ENCODE measurements around the gene AP4E1.
"Not testable (repeated sequence)": the region's sequence is repeated elsewhere in the genome, so short reads cannot be mapped to it uniquely, and the experiment has no call there.

The AP4E1 gene

DNA sequence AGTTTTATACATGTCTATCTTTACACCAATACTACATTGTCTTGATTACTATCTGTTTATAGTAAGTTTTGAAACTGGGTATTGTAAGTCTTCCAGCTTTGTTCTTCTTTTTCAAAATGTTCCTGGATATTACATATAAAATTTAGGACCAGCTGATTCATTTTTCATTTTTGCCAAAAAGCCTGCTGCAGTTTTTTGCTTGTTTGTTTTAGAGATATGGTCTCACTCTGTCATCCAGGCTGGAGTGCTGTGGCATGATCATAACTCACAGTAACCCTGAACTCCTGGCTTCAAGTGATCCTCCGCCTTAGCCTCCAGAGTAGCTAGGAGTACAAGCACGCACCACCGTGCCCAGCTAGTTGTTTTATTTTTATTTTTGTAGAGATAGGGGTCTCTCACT is 20.4 kb upstream of the AP4E1 start:
- DNase-seq (ENCODE audit: low read depth in 1 of 2, low spot score in 1 of 2) = no peak

DNA sequence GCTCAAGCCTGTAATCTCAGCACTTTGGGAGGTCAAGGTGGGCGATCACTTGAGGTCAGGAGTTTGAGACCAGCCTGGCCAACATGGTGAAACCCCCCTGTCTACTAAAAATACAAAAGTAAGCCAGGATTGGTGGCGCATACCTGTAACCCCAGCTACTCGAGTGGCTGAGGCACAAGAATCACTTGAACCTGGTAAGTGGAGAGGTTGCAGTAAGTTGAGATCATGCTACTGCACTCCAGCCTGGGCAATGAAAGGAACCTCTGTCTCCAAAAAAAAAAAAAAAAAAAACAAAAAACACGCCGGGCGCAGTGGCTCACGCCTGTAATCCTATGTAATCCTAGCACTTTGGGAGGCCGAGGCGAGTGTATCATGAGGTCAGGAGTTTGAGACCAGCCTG is 18.9 kb upstream of the AP4E1 start:
- DNase-seq (ENCODE audit: low read depth in 1 of 2, low spot score in 1 of 2) = no peak

DNA sequence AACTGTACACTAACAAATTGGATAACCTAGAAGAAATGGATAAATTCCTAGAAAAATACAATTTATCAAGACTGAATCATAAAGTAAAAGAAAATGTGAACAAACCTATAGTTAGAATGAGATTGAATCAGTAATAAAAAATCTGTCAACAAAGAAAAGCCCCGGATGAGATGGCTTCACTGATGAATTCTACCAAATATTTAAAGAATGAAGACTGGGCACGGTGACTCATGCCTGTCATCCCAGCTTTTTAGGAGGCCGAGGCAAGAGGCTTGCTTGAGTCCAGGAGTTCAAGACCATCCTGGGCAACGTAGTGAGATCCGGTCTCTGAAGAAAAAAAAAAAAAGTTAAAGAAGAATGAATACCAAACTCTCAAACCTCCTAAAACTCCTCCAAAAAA is 17.7 kb upstream of the AP4E1 start:
- DNase-seq (ENCODE audit: low read depth in 1 of 2, low spot score in 1 of 2) = no peak

DNA sequence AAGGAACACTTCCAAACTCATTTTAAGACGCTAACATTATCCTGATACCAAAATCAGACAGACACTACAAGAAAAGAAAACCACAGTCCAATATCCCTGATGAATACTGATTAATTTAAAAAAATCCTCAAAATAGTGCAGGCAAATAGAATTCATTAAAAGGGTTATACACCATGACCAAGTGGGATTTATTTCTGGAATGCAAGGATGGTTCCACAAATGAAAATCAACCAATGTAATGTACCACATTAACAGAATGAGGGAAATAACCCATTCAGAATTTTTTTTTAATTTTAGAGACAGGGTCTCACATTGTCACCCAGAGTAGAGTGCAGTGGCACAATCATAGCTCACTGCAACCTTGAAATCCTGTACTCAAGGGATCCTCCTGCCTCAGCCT is 17.3 kb upstream of the AP4E1 start:
- no peak for DNase-seq (ENCODE audit: low read depth in 1 of 2, low spot score in 1 of 2)

DNA sequence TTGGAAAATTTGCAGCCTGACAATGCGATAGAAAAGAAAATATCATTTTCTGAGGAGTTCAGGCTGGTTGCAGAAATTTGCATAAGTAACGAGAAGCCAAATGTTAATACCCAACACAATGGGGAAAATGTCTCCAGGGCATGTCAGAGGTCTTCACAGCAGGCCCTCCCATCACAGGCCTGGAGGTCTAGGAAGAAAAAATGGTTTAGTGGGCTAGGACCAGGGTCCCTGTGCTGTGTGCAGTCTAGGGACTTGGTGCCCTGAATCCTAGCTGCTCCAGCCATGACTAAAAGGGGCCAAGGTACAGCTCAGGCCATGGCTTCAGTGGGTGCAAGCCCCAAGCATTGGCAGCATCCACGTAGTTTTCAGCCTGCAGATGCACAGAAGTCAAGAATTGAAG is 14.5 kb upstream of the AP4E1 start:
- no peak for DNase-seq (ENCODE audit: low read depth in 1 of 2, low spot score in 1 of 2)

DNA sequence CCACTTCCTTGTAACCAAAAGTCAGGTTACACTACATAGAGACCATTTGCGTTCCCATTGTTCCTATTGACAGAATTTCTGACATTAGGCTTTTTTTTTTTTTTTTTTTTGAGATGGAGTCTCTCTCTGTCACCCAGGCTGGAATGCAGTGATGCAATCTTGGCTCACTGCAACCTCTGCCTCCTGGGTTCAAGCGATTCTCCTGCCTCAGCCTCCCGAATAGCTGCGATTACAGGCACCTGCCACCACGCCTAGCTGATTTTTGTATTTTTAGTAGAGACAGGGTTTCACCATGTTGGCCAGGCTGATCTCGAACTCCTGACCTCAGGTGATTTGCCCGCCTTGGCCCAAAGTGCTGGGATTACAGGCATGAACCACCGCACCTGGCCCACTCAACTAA is 7.1 kb upstream of the AP4E1 start:
- DNase-seq (ENCODE audit: low read depth in 1 of 2, low spot score in 1 of 2) = not testable (repeated sequence)

DNA sequence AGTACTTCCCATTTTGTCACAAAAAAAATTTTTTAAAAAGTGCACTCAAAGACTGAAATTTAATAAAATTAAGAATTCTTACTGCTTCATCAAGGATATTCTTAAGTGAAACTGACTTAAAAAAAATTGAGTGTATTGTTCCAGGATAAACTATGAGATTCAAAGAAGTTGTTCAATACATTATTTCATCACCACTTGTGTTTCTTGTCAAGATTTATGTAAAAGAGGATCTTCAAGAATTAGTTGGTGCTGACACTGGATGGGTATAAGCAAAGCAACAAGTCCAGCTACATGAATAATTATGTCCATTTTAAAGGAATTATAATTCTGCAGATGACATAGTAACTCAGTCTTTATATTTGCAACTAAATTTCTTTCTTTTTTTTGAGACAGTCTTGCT is 4.3 kb upstream of the AP4E1 start:
- DNase-seq (ENCODE audit: low read depth in 1 of 2, low spot score in 1 of 2) = no peak

DNA sequence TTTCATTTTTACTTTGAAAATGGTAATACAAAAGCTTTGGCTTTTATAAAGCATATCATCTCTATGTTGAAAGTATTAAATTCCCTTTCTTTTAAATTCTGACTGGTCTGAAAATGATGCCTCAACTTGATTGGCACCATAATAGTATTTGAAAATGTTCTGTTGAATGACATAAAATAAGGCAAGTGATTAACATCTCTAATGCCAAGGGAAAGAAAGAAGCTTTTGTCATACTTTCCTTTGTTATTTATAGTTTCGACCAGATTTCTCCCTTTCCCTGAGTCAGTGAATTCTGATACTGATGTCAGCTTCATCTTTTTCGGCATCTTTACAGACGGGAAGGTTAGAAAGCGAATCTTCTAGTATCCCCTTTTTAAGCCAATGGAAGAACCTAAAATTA is 3.4 kb upstream of the AP4E1 start:
- DNase-seq (ENCODE audit: low read depth in 1 of 2, low spot score in 1 of 2) = no peak

DNA sequence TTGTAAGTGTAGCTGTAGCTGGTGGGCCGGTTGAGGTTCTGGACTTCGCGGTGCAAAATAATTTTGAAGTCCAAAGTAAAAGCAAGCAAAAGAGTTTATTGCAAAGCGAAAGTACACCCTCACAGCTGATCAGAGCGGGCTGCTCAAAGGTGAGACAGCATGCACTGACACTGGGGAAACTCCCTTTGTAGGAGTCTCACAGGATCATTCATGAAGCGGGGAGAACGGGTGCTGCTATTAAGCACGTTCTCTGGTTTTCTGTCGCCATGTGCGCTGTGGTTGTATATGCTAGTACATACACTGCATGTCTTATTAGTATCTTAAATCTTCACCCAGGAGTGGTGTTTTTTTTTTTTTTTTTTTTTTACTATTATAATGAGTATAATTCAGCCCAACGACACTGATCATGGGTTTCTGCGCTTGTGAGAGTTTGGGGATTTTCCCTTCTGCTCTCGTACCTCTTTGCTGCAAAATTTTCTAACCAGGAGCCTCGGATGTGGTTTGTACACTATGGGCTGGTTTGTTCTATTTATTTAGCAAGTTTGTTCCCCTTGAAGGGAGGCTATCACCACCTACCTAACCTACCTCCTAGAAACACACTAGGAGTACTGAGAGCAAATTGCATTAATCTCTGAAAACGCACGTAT is 1.4 kb upstream of the AP4E1 start:
- peak; percentile 44 to 50 for DNase-seq (ENCODE audit: low read depth in 1 of 2, low spot score in 1 of 2)

DNA sequence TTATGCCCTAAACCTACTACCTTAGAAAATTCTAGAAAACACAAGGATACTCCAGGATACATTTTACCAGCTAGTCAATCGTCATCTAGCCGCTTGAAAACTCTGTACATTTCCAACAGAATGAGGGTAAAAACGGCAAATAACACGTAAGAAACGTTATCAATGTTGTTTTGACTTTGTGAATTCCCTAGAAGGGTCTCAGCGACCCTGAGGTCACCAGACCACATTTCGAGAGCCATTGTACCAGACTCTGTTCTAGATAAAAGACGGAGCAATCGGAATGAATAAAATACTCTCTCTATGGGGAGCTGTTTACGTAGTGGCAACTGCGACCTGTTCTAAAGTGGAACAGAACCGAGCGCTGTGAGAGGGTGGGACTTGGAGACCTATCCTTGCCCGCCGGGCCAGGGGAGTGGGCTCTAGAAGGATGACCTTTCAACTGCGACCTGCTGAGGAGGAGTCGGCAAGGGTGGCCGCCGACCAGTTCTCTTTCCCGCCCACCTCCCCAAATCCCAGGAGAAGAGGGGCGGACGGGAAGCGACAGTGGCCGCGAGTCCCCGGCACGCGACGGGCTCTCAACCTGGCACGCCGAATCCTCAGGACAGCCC is 778 bp upstream of the AP4E1 start:
- peak in 1 of 2 donors; percentile 8 for DNase-seq (ENCODE audit: low read depth in 1 of 2, low spot score in 1 of 2)

DNA sequence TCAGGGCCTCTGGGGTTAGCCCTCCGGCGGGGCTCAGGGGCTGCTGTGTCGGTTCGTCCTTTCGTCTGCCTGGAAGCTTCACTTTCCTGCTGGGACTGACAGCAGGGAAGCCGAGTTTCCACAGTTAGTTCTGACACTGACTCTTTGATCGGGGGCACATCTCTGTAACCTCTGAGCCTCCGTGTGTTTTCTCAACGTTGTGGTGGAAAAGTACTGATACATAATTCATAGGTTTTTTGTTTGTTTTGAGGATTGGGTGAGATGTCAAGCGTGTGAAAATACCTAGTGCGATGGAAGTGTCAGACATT is 481 bp downstream of the AP4E1 start:
- no peak for DNase-seq (ENCODE audit: low read depth in 1 of 2, low spot score in 1 of 2)

DNA sequence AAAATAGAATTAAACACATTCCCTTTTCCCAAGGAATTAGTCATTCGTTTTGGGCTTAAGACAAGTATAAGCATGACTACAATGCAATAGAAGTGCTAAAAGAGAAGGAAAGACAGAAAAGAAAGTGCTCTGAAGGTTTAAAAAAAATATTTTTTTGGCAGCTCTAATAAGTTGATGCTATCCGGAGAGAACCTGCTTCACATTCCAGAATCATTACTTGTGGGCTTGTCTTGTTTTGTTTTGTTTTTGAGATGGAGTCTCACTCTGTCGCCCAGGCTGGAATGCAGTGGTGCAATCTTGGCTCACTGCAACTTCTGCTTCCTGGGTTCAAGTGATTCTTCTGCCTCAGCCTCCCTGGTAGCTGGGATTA is 1.9 kb downstream of the AP4E1 start:
- not testable (repeated sequence) for DNase-seq (ENCODE audit: low read depth in 1 of 2, low spot score in 1 of 2)

DNA sequence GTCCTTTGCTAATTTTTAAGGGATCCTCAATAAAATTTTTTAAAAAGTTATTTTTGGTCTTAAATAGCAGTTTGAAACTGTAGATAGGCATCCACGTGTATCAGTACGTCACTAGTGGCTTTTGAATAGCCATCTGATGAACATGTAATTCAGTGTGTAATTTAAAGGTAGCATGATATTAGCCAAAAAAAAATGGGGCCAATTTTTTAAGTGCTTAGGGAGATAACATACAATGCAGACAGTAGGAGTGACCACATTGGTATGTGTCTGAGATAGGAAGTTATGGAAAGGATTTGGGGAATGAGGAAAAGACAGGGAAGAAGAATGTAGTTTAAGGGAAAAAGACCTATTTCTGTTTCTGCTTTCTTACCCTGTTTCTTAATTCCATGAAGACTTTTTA is 2.5 kb downstream of the AP4E1 start:
- no peak for DNase-seq (ENCODE audit: low read depth in 1 of 2, low spot score in 1 of 2)

DNA sequence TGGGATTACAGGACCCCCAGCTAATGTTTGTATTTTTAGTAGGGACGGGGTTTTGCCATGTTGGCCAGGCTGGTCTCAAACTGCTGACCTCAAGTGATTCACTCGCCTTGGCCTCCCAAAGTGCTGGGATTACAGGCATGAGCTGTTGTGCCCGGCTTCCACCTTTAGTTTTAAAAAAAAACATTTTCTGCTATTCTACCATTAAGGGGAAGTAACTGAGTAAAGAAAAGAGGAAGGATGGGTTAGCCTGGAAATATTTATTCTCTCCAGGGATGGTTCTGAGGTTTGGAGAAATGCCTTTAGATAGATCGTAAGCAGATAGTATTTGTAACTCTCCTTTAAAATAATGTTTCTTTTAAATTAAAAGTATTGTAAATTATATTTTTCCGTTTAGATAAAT is 3.1 kb downstream of the AP4E1 start:
- no peak for DNase-seq (ENCODE audit: low read depth in 1 of 2, low spot score in 1 of 2)

DNA sequence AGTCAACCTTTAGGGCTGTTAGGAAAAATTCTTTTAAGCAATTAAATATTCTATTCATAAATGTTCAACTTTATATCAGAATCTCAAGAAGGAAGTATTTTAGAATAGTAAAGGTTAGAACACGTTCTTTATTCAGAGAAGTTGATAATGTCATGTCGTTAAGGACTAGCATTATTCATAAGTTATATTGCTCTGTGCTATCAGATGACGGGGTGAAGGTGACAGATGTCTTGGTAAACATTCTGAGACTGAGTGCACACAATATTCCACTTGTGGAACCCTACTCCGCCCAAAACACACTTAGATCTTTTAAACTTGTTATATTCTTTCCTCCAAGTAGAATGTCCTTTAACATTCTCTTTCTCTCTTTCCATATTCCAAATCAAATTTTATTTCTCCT is 7.9 kb downstream of the AP4E1 start:
- no peak for DNase-seq (ENCODE audit: low read depth in 1 of 2, low spot score in 1 of 2)

DNA sequence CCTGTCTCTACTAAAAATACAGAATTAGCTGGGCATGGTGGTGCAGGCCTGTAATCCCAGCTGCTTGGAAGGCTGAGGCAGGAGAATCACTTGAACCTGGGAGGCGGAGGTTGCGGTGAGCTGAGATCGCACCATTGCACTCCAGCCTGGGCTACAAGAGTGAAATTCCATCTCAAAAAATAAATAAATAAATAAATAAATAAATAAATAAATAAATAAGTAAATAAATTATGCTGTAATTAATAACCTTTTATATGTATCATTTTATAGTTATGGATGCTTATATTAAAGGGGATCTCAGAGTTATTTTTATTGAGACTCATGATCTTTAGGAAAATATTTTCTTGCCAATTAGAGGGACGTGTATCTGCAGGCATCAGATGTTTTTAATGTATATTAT is 10.9 kb downstream of the AP4E1 start:
- DNase-seq (ENCODE audit: low read depth in 1 of 2, low spot score in 1 of 2) = not testable (repeated sequence)

DNA sequence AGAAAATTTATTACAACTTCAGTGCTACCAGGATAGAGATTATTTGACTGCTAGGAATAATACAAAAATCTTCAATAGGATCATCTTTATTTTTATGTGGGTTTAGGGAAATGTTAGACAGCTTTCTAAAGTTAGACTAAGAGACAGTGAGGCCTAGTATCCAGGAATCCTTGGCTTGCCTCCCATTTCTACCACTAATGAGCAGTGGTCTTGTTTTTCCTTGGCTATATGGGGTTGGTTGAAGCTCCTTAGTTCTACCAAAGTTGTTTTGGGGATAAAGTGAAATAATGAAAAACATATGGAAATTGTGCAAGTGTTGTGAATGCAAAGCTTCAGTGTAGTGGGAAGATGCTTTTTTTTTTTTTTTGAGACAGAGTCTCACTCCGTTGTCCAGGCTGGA is 16.8 kb downstream of the AP4E1 start:
- no peak for DNase-seq (ENCODE audit: low read depth in 1 of 2, low spot score in 1 of 2)

DNA sequence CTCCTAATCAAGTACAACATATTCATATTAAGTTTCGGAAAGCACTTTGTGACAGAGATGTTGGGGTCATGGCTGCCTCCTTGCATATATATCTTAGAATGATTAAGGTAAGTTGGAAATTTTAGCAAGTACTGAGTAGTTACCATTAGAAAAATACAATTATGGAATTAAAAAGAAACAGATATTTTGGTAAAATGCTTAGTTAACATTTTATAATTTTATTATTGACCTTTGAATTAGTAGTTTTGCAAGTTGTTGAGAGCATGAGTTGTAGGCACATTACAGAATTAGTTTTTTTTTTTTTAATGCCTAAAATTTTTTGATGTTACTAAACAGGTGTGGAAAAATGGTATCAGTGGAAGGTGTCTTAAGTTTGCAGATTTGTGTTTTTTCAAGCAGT is 20.6 kb downstream of the AP4E1 start:
- DNase-seq (ENCODE audit: low read depth in 1 of 2, low spot score in 1 of 2) = no peak

DNA sequence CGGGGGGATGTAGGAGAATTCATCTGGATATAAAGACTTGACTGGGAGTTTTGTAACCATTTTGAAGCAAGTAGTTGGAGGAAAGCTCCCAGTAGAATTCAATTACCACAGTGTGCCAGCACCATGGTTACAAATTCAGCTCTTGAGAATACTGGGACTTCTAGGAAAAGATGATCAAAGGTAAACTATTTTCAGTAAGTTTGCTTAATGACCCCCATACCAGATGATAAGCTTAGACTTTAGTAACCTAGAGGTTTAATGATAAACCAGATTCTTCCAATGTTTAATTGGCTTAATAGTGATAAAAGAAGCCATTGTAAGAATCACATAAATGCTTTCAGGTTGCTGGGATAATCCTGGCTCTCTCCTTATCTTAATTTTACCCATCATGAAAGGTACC is 22.3 kb downstream of the AP4E1 start:
- no peak for DNase-seq (ENCODE audit: low read depth in 1 of 2, low spot score in 1 of 2)

DNA sequence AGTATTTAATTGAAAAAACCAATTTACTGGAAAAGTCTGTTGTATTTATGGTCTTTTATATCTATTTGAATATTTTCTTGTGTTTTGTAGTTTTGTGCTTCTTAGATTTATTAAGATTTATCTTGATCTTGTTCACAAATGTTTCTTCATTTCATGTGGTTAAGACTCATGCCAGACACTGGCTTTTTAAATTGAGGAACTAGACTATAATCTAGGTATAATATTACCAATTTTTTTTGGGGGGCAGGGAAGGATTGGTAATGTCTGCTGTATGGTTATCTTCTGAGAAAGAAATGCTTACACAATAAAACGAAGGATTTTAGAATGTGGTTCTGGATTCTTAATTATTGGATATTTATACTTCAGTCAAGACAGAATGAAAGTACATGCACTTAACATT is 24.9 kb downstream of the AP4E1 start:
- no peak for DNase-seq (ENCODE audit: low read depth in 1 of 2, low spot score in 1 of 2)

DNA sequence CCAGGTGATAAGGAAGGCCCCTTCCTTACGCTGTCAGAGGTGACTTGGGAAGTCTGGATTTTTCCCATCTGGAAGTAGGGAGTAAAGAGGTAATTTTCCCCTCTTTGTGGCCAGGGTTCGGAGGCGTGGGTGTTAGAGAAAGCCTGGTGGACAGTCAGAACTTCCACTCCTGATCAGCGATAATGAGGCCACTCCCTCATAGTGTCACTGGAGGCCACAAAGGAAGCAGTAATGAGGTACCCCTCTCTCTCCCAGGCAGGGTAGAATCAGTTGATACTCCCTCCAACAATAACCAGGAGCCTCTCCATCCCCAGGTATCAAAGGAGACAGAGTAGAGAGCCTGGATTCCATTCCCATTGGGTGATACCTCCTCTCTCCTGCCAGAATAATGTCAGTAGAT is 30.0 kb downstream of the AP4E1 start:
- no peak for DNase-seq (ENCODE audit: low read depth in 1 of 2, low spot score in 1 of 2)

DNA sequence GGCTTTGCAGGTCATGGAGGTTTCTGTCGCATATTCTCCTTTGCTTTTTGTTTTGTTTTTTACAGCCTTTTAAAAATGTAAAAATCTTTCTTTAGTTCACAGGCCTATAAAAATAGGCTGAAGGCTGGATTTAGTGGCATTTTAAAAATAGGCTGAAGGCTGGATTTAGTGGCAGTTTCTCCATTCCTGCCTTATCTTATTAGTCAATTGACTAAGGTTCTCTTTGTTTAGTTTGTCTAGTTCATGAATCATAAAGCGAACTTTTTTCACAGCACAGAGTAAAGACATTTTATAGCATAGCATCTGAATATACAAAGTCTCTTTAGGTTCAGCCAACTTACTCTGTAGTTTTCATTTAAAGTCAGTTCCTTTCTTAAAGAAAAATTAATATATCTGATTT is 31.4 kb downstream of the AP4E1 start:
- no peak for DNase-seq (ENCODE audit: low read depth in 1 of 2, low spot score in 1 of 2)

DNA sequence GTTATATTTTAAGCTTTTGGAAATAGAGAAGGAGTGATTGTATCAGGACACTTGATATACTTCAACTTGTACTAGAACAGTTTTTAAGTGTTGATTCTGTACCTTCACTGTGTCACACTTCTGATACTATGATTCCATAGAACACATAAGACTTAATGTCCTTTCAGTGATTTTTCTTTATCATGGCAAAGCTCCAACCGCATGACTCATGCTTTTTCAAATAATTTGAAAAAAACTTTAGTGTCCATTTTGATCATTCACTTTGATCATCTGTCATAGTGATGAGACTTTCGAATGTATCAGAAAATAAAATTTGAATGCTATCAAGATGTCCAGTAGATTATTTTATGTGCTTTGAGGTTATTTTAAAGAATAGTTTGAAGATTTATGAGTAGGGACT is 32.0 kb downstream of the AP4E1 start:
- DNase-seq (ENCODE audit: low read depth in 1 of 2, low spot score in 1 of 2) = no peak

DNA sequence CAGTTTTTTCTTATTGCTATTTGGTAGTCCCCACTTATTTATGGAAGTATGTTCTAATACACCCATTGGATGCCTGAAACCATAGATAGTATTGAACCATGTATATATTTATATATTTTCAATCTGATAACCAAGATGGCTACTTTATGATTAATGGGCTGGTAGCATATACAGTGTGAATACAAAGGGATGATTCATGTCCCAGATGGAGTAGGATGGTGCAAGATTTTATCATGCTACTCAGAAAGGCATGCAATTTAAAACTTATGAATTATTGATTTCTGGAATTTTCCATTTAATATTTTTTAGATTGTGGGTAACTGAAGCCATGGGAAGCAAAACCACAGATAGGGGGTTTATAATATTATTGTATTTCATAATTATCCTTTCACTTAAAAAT is 35.2 kb downstream of the AP4E1 start:
- no peak for DNase-seq (ENCODE audit: low read depth in 1 of 2, low spot score in 1 of 2)

Data from stimulated activated CD4-positive, alpha-beta T cell treated with anti-CD3 and anti-CD28 coated beads, Interleukin-15, amount 100 ng/mL, for 1 hour (primary cell).